HepG2 (cell line): ENCODE measurements around the gene CNTFR.

Experiments
- TCF7 ChIP-seq: sonication (generic); IDR thresholded peaks from 2 replicates; pipeline ENCODE4 v1.6.1; 2016; ENCODE audit warnings: antibody characterized with exemption, low read depth
- ZIK1 ChIP-seq: sonication (generic); formaldehyde crosslinking; IDR thresholded peaks from 2 replicates; pipeline ENCODE4 v1.5.0; 2020; ENCODE audit warnings: mild to moderate bottlenecking, low read depth, missing genetic modification reagents, borderline replicate concordance
- ZNF253 ChIP-seq: sonication (generic); formaldehyde crosslinking; IDR thresholded peaks from 2 replicates; pipeline ENCODE4 v1.8.0; 2022; ENCODE audit warnings: mild to moderate bottlenecking, missing genetic modification reagents, borderline replicate concordance
- TF ChIP-seq, protein P1 (sequence below): sonication (generic); IDR thresholded peaks from 2 replicates; pipeline ENCODE4 v1.6.1; 2016; ENCODE audit warnings: low read depth, borderline replicate concordance
- TF ChIP-seq, protein P2 (sequence below): sonication (generic); formaldehyde crosslinking; IDR thresholded peaks from 2 replicates; pipeline ENCODE4 v1.5.0; 2020; ENCODE audit warnings: mild to moderate bottlenecking, missing genetic modification reagents, moderate library complexity
- TF ChIP-seq, protein P3 (sequence below): sonication (generic); formaldehyde crosslinking; conservative IDR thresholded peaks from 2 replicates; pipeline ENCODE4 v1.4.0; 2020; ENCODE audit warnings: missing genetic modification reagents

DNA sequence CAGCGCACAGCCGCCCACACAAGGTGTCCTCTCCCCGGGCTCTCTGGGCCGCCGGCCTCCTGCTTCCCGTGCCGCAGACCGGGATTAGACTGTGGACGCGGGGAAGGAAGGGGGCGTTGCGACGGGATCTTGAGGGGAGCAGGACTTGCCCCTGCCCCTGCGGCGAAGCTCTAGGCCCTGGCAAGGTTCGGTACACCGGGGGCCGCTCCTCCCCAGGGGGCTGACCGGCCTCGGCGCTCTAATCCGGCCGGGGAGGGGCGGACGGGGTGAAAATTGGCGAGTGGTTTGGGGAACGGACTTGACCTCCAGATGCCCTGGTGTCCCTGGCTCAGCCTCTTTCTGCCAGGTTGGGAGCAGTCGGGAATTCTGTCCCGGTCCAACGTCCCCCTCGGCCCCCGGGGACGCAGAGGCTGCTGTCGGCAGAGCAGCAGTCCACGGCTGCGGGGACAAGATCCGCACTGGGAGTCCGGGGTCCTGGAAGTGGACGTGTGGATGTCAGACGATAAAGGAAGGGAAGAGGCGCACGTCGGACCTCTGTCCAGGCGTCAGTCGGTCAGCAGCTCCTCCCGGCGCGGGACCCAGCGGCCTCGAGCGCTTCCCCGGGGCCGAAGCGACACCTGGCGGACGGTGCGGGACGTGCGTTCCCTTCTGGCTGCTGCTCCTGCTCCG is 1.9 kb upstream of the CNTFR start:
- no peak for TF ChIP-seq ZNF253 (CRISPR knock-in tag)
- TF ChIP-seq, protein P1, sequence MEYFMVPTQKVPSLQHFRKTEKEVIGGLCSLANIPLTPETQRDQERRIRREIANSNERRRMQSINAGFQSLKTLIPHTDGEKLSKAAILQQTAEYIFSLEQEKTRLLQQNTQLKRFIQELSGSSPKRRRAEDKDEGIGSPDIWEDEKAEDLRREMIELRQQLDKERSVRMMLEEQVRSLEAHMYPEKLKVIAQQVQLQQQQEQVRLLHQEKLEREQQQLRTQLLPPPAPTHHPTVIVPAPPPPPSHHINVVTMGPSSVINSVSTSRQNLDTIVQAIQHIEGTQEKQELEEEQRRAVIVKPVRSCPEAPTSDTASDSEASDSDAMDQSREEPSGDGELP: no peak
- no peak for TF ChIP-seq TCF7
- TF ChIP-seq, protein P2, sequence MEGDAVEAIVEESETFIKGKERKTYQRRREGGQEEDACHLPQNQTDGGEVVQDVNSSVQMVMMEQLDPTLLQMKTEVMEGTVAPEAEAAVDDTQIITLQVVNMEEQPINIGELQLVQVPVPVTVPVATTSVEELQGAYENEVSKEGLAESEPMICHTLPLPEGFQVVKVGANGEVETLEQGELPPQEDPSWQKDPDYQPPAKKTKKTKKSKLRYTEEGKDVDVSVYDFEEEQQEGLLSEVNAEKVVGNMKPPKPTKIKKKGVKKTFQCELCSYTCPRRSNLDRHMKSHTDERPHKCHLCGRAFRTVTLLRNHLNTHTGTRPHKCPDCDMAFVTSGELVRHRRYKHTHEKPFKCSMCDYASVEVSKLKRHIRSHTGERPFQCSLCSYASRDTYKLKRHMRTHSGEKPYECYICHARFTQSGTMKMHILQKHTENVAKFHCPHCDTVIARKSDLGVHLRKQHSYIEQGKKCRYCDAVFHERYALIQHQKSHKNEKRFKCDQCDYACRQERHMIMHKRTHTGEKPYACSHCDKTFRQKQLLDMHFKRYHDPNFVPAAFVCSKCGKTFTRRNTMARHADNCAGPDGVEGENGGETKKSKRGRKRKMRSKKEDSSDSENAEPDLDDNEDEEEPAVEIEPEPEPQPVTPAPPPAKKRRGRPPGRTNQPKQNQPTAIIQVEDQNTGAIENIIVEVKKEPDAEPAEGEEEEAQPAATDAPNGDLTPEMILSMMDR (CRISPR knock-in tag): peak; percentile 98
- no peak for TF ChIP-seq ZIK1 (CRISPR knock-in tag)
- TF ChIP-seq, protein P3, sequence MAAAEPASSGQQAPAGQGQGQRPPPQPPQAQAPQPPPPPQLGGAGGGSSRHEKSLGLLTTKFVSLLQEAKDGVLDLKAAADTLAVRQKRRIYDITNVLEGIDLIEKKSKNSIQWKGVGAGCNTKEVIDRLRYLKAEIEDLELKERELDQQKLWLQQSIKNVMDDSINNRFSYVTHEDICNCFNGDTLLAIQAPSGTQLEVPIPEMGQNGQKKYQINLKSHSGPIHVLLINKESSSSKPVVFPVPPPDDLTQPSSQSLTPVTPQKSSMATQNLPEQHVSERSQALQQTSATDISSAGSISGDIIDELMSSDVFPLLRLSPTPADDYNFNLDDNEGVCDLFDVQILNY: no peak
